ENCODE results near the gene OR4K14.

The OR4K14 gene

GRCh38 chr14:20019257-20019865 lies at the start of gene OR4K14:
OR4K14 (minus strand) TSS chr14:20019307; CDS start chr14:20015193, 4,114 bp downstream.
- no peak for TF ChIP-seq CTCF (IDR thresholded peaks at IDR 0.05)
- Mint-ChIP-seq H3K9me3 (peaks cover 75% of the 10 kb centered on the region), H3K4me1 (no peaks in the 10 kb centered on the region), H3K27ac (no peak within 1 kb of the TSS), H3K36me3 (ENCODE audit: low read depth) (no peaks in the 10 kb centered on the region), H3K4me3 (no peak within 1 kb of the TSS), H3K27me3 (ENCODE audit: low read depth, poor library complexity) (no peaks in the 10 kb centered on the region)
- no peak for DNase-seq

DNA sequence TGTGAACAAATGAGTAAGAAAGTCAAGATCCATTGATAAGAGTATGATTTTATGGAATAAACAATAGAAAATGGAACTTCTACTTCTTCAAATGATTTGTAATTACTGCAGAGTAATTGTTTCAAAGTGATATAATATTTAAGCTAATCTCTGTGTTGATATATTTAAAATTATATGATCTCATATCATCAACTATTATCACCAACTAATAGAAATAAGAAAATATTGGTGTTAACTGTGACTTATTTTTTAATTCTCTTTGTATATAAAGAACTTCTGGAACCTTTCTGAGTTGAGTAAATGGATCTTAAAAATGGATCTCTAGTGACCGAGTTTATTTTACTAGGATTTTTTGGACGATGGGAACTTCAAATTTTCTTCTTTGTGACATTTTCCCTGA lies 40.6 kb upstream of the OR4K14 start, which contains the start of gene OR4L1:
TSS of gene OR4L1 (plus strand) at position 301 of the 400 bp plus-strand sequence. CDS start at position 301, 0 bp downstream.
- H3K27me3 Mint-ChIP-seq (ENCODE audit: low read depth, poor library complexity) = peaks cover 3% of the 10 kb centered on the region
- no peaks in the 10 kb centered on the region for H3K36me3 Mint-ChIP-seq (ENCODE audit: low read depth)
- DNase-seq = no peak
- no peaks in the 10 kb centered on the region for H3K4me1 Mint-ChIP-seq
- H3K9me3 Mint-ChIP-seq = peaks cover 73% of the 10 kb centered on the region
- no peak within 1 kb of the TSS for H3K4me3 Mint-ChIP-seq
- no peak for TF ChIP-seq CTCF (IDR thresholded peaks at IDR 0.05)
- H3K27ac Mint-ChIP-seq = no peak within 1 kb of the TSS

DNA sequence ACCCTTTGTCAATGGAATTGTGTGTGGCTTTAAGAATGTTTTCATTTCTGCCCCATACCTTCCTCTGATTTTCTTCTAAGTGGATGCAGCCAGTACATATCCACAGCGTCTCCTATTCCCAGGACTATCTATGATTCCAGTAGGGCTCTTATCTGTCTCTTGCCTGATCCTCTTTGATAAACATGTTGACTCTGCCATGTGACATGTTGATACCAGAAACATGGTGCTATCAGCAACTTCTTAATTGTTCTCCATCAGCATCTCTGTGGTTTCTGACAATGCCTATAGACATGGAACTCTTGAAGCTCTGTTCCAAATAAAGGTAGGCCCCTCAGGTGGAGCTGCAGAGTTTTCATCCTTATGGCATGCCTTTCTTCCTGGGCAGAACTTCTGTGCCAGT lies 29.1 kb upstream of the OR4K14 start:
- Mint-ChIP-seq H3K27ac (no peak overlapping the region), H3K4me1 (no peaks in the 10 kb centered on the region), H3K36me3 (ENCODE audit: low read depth) (no peaks in the 10 kb centered on the region), H3K4me3 (no peak overlapping the region), H3K9me3 (peaks cover 76% of the 10 kb centered on the region), H3K27me3 (ENCODE audit: low read depth, poor library complexity) (no peaks in the 10 kb centered on the region)
- no peak for TF ChIP-seq CTCF (IDR thresholded peaks at IDR 0.05)
- DNase-seq = no peak

- H3K27me3 Mint-ChIP-seq (ENCODE audit: low read depth, poor library complexity) = no peaks in the 10 kb centered on the region
- H3K27ac Mint-ChIP-seq = no peak overlapping the region
- peaks cover 81% of the 10 kb centered on the region for H3K9me3 Mint-ChIP-seq
- no peaks in the 10 kb centered on the region for H3K36me3 Mint-ChIP-seq (ENCODE audit: low read depth)
- no peak for DNase-seq
- H3K4me1 Mint-ChIP-seq = no peaks in the 10 kb centered on the region
- no peak for TF ChIP-seq CTCF (IDR thresholded peaks at IDR 0.05)
- H3K4me3 Mint-ChIP-seq = no peak overlapping the region
Observed at GRCh38 chr14:20044243-20044642, 25.1 kb upstream of the OR4K14 start.

- no peak for TF ChIP-seq CTCF (IDR thresholded peaks at IDR 0.05)
- Mint-ChIP-seq H3K4me3 (no peak within 1 kb of the TSS), H3K36me3 (ENCODE audit: low read depth) (no peaks in the 10 kb centered on the region), H3K9me3 (peaks cover 67% of the 10 kb centered on the region), H3K27me3 (ENCODE audit: low read depth, poor library complexity) (no peaks in the 10 kb centered on the region), H3K27ac (no peak within 1 kb of the TSS), H3K4me1 (no peaks in the 10 kb centered on the region)
- no peak for DNase-seq
Observed at GRCh38 chr14:20035938-20036337, 16.8 kb upstream of the OR4K14 start, which contains the start of gene OR4K13. OR4K13 (minus strand) TSS chr14:20036038; CDS start chr14:20034758, 1,280 bp downstream.

DNA sequence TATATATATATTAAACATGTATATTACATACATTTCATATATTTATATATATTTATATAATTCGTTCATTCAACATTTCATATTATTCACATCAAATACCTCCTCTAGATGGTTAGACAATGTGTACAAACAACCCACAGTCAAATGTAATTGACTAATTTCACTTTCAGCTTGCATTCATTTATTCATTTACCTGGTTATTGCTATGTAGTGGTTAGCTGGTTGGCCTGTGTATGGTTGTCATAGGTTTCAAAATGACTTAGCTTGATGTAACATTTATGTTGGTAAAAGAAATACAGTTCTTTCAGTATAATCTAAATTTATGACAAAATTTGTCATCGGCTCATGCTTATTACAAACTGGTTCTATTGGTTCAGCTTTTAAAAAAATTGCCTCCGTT lies 16.3 kb upstream of the OR4K14 start:
- TF ChIP-seq CTCF (IDR thresholded peaks at IDR 0.05) = no peak
- Mint-ChIP-seq H3K9me3 (peaks cover 68% of the 10 kb centered on the region), H3K4me3 (no peak overlapping the region), H3K36me3 (ENCODE audit: low read depth) (no peaks in the 10 kb centered on the region), H3K27ac (no peak overlapping the region), H3K4me1 (no peaks in the 10 kb centered on the region), H3K27me3 (ENCODE audit: low read depth, poor library complexity) (no peaks in the 10 kb centered on the region)
- DNase-seq = no peak
